HG02970 (cell line): ENCODE results near the gene MTMR10.

Source experiments
- ATAC-seq: cut with Tn5 transposase; IDR thresholded peaks from one replicate; pipeline ENCODE4 v1.9.1; 2021; ENCODE audit warnings: mild to moderate bottlenecking, moderate library complexity, moderate number of reproducible peaks; ENCODE audit not compliant: unreplicated experiment, low FRiP score

The MTMR10 gene

GRCh38 chr15:30991255-30992235 lies at the start of gene MTMR10:
MTMR10 (minus strand) TSS chr15:30991628; CDS start chr15:30991506, 122 bp downstream.
- ATAC-seq, result peak; percentile 86

GRCh38 chr15:31040611-31041010 lies 49.2 kb upstream of the MTMR10 start:
- ATAC-seq, result no peak

GRCh38 chr15:31039961-31040360 lies 48.5 kb upstream of the MTMR10 start:
- ATAC-seq, result no peak

- ATAC-seq, result no peak
These were observed 46.5 kb upstream of the MTMR10 start for GRCh38 chr15:31037731-31038477.

GRCh38 chr15:31036783-31037182 lies 45.4 kb upstream of the MTMR10 start:
- no peak for ATAC-seq

GRCh38 chr15:31035610-31036009 lies 44.2 kb upstream of the MTMR10 start:
- no peak for ATAC-seq

GRCh38 chr15:31034152-31034551 lies 42.7 kb upstream of the MTMR10 start:
- no peak for ATAC-seq

GRCh38 chr15:31032961-31033371 lies 41.5 kb upstream of the MTMR10 start:
- ATAC-seq, result no peak

- peak; percentile 58 for ATAC-seq
These were observed 40.1 kb upstream of the MTMR10 start for GRCh38 chr15:31031471-31032067.

GRCh38 chr15:31027910-31028578 lies 36.6 kb upstream of the MTMR10 start:
- no peak for ATAC-seq

- ATAC-seq, result no peak
These were observed 34.6 kb upstream of the MTMR10 start for GRCh38 chr15:31025996-31026395.

- ATAC-seq, result no peak
These were observed 33.6 kb upstream of the MTMR10 start for GRCh38 chr15:31024979-31025378.

- no peak for ATAC-seq
These were observed 32.9 kb upstream of the MTMR10 start for GRCh38 chr15:31024330-31024729.

- no peak for ATAC-seq
These were observed 32.4 kb upstream of the MTMR10 start for GRCh38 chr15:31023841-31024240.

- no peak for ATAC-seq
These were observed 29.7 kb upstream of the MTMR10 start for GRCh38 chr15:31021067-31021665.

GRCh38 chr15:31020542-31020941 lies 29.1 kb upstream of the MTMR10 start:
- no peak for ATAC-seq

GRCh38 chr15:31019986-31020385 lies 28.6 kb upstream of the MTMR10 start:
- no peak for ATAC-seq

- no peak for ATAC-seq
These were observed 25.9 kb upstream of the MTMR10 start for GRCh38 chr15:31017311-31017710.

- ATAC-seq, result no peak
These were observed 25.1 kb upstream of the MTMR10 start for GRCh38 chr15:31016446-31016915.

- no peak for ATAC-seq
These were observed 23.1 kb upstream of the MTMR10 start for GRCh38 chr15:31014608-31014925.
